ENCODE data around the gene ALG12. TPM values are rescaled to one million over a fixed set of nuclear protein-coding genes. Genes with fewer than 3 reads are reported as not detected.
A peak's percentile ranks its signal among the peaks of the same experiment; 100 is the strongest.

Gene ALG12
- total and polyA plus RNA-seq, 2 of the 13 experiments (the other 11 are each of a cell fraction or from before 2014, with no cell fraction given) = 7.8 to 15.8 TPM

DNA sequence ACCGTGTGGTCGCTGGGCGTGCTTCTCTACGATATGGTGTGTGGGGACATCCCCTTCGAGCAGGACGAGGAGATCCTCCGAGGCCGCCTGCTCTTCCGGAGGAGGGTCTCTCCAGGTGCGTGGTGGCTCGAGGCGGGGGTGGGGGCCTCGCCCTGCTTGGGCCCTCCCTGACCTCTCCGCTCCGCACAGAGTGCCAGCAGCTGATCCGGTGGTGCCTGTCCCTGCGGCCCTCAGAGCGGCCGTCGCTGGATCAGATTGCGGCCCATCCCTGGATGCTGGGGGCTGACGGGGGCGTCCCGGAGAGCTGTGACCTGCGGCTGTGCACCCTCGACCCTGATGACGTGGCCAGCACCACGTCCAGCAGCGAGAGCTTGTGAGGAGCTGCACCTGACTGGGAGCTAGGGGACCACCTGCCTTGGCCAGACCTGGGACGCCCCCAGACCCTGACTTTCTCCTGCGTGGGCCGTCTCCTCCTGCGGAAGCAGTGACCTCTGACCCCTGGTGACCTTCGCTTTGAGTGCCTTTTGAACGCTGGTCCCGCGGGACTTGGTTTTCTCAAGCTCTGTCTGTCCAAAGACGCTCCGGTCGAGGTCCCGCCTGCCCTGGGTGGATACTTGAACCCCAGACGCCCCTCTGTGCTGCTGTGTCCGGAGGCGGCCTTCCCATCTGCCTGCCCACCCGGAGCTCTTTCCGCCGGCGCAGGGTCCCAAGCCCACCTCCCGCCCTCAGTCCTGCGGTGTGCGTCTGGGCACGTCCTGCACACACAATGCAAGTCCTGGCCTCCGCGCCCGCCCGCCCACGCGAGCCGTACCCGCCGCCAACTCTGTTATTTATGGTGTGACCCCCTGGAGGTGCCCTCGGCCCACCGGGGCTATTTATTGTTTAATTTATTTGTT lies 44.8 kb upstream of the ALG12 start (continued):
- TF ChIP-seq, protein P1, sequence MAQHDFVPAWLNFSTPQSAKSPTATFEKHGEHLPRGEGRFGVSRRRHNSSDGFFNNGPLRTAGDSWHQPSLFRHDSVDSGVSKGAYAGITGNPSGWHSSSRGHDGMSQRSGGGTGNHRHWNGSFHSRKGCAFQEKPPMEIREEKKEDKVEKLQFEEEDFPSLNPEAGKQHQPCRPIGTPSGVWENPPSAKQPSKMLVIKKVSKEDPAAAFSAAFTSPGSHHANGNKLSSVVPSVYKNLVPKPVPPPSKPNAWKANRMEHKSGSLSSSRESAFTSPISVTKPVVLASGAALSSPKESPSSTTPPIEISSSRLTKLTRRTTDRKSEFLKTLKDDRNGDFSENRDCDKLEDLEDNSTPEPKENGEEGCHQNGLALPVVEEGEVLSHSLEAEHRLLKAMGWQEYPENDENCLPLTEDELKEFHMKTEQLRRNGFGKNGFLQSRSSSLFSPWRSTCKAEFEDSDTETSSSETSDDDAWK (CRISPR knock-in tag; IDR thresholded peaks at IDR 0.05) = no peak
- TF ChIP-seq KAT7 (CRISPR knock-in tag; IDR thresholded peaks at IDR 0.05; ENCODE audit: borderline replicate concordance) (no peak), AGO2 (optimal IDR thresholded peaks at IDR 0.05; ENCODE audit: low read depth, low read length) (peak; percentile 96), ZNF776 (CRISPR knock-in tag; IDR thresholded peaks at IDR 0.05) (no peak)

DNA sequence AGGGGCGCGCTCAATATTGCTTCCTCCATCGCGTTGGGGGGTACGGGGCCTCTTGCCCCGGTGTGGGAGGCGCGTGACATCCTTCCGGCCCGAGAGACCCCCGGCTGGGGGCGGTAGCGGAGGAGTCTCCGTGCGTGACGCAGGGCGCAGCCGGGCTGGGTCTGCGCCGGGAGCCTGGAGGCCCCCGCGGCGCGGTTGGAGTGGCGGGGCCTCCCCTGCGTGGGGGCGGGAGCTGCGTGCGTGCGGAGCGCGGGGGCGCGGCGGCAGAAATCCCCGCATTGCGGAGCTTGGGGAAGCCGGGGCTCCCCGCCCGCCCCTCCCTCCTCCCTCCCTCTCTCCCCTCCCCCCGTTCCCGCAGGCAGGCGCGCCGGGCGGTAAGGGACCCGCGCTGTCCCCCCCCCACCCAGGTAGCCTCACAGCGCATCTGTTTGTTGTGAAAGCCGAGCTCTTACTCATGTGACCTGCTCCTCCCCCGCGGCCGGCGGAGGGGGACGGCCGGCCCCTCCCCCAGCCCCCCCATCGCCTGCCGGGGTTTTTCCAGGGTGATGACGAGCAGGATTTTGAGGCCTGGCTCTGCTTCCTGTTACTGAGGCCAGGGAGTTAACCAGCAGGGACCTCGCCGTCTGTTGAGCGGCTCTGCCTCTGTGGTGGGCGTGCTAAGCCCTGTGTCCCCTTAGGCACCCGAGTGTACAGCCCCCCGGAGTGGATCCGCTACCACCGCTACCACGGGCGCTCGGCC lies 43.9 kb upstream of the ALG12 start:
- H3K27me3 ChIP-seq (ENCODE audit: control insufficient read depth in 1 of 2, insufficient read depth in 2 of 2, low read length in 2 of 2) = no peaks in the 10 kb centered on the region; a peak in 1 of 5 replicates
- no peak for FAIRE-seq
- ATAC-seq = no peak
- BruUV-seq (replicated peaks) = no TSS peak
- H2AFZ ChIP-seq (ENCODE audit: low read length) = no peak overlapping the region
- peaks cover 36% of the 10 kb centered on the region for H3K79me2 ChIP-seq (ENCODE audit: insufficient read depth, low read length)
- peaks cover 9 to 23% of the 10 kb centered on the region in 2 experiments for H3K36me3 ChIP-seq (replicated peaks in 1 of 2; ENCODE audit: control insufficient read depth in 1 of 2, insufficient read depth in 2 of 2, low read length in 2 of 2)
- POLR2A ChIA-PET = interaction anchor here (0.6 to 16.4 kb wide), 6 partner anchors 9 to 31 kb away, joined by 3 to 722 read pairs (median 24); partner anchors contain the start of gene PIM3
- H3K4me2 ChIP-seq (ENCODE audit: low read depth, low read length) = peak overlapping the region; percentile 94
- intact Hi-C loops (cut with micrococcal nuclease; ENCODE audit: unreplicated experiment) (no loop called here), in situ Hi-C loops (cut with HindIII; ENCODE audit: extremely low pct_ligation_motif_present, low pct_unique_long_range_greater_than_20kb) (no loop called here)
- no peaks in the 10 kb centered on the region for H3K9me3 ChIP-seq (ENCODE audit: low read length)
- peak overlapping the region; percentile 93 for H3K9ac ChIP-seq (ENCODE audit: insufficient read depth, low read depth, low read length)
- H3K4me3 ChIP-seq (replicated peaks in 1 of 3; ENCODE audit: insufficient read depth in 1 of 3, low read depth in 2 of 3, low read length in 3 of 3) = peak overlapping the region; percentile 97 to 99 (median 97)
- peaks cover 37% of the 10 kb centered on the region for H4K20me1 ChIP-seq (ENCODE audit: insufficient read depth, low read length)
- CTCF ChIA-PET (ENCODE audit: low intra/inter-chr PET ratio, low total read pairs) = no interaction called here
- peak overlapping the region; percentile 72 for H3K27ac ChIP-seq (ENCODE audit: extremely low read length, insufficient read depth, low read length)
- peak; percentile 87 for DNase-seq (ENCODE audit: low spot score)
- H3K4me1 ChIP-seq (ENCODE audit: insufficient read depth, low read length) = peaks cover 75% of the 10 kb centered on the region
- 5% methylated on average over 16 of the region's 70 CpGs for WGBS (ENCODE audit: low lambda C conversion rate)
- TF ChIP-seq CREM (IDR thresholded peaks at IDR 0.05) (peak; percentile 45; the same call in 1 of the 2 replicates), CREM (CRISPR knock-in tag; IDR thresholded peaks at IDR 0.05) (no peak), MIER3 (CRISPR knock-in tag; IDR thresholded peaks at IDR 0.05; ENCODE audit: borderline replicate concordance) (no peak), ZNF547 (CRISPR knock-in tag; IDR thresholded peaks at IDR 0.05) (no peak; the same call in 1 of the 2 replicates), RCOR2 (CRISPR knock-in tag; IDR thresholded peaks at IDR 0.05) (no peak), ZNF326 (CRISPR knock-in tag; IDR thresholded peaks at IDR 0.05; ENCODE audit: borderline replicate concordance) (no peak), CEBPB (IDR thresholded peaks at IDR 0.05; ENCODE audit: borderline replicate concordance, low read depth, low read length) (peak; percentile 53; the same call in 1 of the 2 replicates), ZNF468 (CRISPR knock-in tag; IDR thresholded peaks at IDR 0.05) (no peak), REXO4 (CRISPR knock-in tag; IDR thresholded peaks at IDR 0.05; ENCODE audit: borderline replicate concordance) (no peak), HNRNPL (IDR thresholded peaks at IDR 0.05; ENCODE audit: low read depth, low read length) (no peak), KLF12 (CRISPR knock-in tag; IDR thresholded peaks at IDR 0.05; ENCODE audit: borderline replicate concordance) (no peak), ZNF230 (CRISPR knock-in tag; IDR thresholded peaks at IDR 0.05) (no peak), PCBP1 (IDR thresholded peaks at IDR 0.05; ENCODE audit: borderline replicate concordance, low read depth, low read length) (peak; percentile 58; the same call in 1 of the 2 replicates)
- TF ChIP-seq, protein P2, sequence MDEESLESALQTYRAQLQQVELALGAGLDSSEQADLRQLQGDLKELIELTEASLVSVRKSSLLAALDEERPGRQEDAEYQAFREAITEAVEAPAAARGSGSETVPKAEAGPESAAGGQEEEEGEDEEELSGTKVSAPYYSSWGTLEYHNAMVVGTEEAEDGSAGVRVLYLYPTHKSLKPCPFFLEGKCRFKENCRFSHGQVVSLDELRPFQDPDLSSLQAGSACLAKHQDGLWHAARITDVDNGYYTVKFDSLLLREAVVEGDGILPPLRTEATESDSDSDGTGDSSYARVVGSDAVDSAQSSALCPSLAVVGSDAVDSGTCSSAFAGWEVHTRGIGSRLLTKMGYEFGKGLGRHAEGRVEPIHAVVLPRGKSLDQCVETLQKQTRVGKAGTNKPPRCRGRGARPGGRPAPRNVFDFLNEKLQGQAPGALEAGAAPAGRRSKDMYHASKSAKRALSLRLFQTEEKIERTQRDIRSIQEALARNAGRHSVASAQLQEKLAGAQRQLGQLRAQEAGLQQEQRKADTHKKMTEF (CRISPR knock-in tag; IDR thresholded peaks at IDR 0.05) = peak; percentile 55; the same call in 1 of the 2 replicates
- TF ChIP-seq, protein P3, sequence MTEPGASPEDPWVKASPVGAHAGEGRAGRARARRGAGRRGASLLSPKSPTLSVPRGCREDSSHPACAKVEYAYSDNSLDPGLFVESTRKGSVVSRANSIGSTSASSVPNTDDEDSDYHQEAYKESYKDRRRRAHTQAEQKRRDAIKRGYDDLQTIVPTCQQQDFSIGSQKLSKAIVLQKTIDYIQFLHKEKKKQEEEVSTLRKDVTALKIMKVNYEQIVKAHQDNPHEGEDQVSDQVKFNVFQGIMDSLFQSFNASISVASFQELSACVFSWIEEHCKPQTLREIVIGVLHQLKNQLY (CRISPR knock-in tag; IDR thresholded peaks at IDR 0.05) = no peak
